ENCODE results near the gene HIGD2B.
"Not testable (repeated sequence)": the region's sequence is repeated elsewhere in the genome, so short reads cannot be mapped to it uniquely, and the experiment has no call there.

Gene HIGD2B

GRCh38 chr15:72685925-72686794 lies at the start of gene HIGD2B, which contains the start of gene BBS4:
Gene HIGD2B (minus strand): TSS chr15:72686182. CDS start chr15:72676374, 9,808 bp downstream.
Gene BBS4 (plus strand): TSS chr15:72686207. CDS start chr15:72686228, 21 bp downstream.
- peak; percentile 62 for DNase-seq (ENCODE audit: low read depth, low spot score)

GRCh38 chr15:72735111-72735510 lies 49.1 kb upstream of the HIGD2B start:
- no peak for DNase-seq (ENCODE audit: low read depth, low spot score)

- DNase-seq (ENCODE audit: low read depth, low spot score): no peak
Measured at GRCh38 chr15:72733941-72734738, 48.2 kb upstream of the HIGD2B start.

GRCh38 chr15:72732516-72732915 lies 46.5 kb upstream of the HIGD2B start:
- no peak for DNase-seq (ENCODE audit: low read depth, low spot score)

DNA sequence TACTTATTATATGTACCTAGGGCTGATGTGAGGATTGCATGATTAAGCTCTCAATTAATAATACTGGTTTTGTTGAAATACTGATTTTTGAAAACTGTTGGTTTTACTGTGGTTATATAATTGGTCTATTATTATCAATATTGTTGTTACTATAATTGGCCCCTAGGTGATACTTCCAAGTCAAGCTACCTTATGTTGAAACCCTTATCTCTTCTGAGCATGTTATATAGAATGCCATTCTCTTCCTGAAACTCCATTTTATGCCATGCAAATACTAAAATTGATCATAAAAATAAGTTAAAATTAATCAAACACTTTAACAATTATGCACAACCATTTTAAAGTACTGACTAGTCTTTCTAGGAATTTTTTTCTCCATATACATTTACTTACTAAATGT lies 46.1 kb upstream of the HIGD2B start:
- no peak for DNase-seq (ENCODE audit: low read depth, low spot score)

- no peak for DNase-seq (ENCODE audit: low read depth, low spot score)
Measured at GRCh38 chr15:72728821-72729220, 42.8 kb upstream of the HIGD2B start.

- not testable (repeated sequence) for DNase-seq (ENCODE audit: low read depth, low spot score)
Measured at GRCh38 chr15:72728249-72728648, 42.3 kb upstream of the HIGD2B start.

DNA sequence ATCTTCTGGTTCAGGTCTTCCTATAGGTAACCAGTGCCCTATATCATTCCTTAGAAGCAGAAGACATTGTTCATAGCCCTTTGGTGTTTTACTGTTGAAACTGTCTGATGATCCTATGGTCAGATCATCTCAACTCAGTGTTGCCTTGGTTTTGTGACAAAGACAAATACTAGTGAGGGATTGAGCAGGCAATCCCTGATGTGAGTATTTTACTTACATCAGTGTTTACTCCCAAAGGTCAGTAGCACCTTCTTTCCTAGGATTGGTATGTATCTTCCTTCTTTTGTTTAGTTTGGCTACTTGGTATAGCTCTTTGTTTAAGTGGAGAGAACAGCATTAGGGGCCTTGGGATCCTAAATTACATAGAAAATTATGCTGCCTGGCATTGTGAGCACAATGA lies 41.2 kb upstream of the HIGD2B start:
- DNase-seq (ENCODE audit: low read depth, low spot score): no peak

GRCh38 chr15:72725851-72726250 lies 39.9 kb upstream of the HIGD2B start:
- not testable (repeated sequence) for DNase-seq (ENCODE audit: low read depth, low spot score)

- DNase-seq (ENCODE audit: low read depth, low spot score): no peak
Measured at GRCh38 chr15:72725446-72725845, 39.5 kb upstream of the HIGD2B start.

- DNase-seq (ENCODE audit: low read depth, low spot score): no peak
Measured at GRCh38 chr15:72724028-72724427, 38.0 kb upstream of the HIGD2B start.

GRCh38 chr15:72722071-72722696 lies 36.2 kb upstream of the HIGD2B start:
- peak; percentile 17 for DNase-seq (ENCODE audit: low read depth, low spot score)

DNA sequence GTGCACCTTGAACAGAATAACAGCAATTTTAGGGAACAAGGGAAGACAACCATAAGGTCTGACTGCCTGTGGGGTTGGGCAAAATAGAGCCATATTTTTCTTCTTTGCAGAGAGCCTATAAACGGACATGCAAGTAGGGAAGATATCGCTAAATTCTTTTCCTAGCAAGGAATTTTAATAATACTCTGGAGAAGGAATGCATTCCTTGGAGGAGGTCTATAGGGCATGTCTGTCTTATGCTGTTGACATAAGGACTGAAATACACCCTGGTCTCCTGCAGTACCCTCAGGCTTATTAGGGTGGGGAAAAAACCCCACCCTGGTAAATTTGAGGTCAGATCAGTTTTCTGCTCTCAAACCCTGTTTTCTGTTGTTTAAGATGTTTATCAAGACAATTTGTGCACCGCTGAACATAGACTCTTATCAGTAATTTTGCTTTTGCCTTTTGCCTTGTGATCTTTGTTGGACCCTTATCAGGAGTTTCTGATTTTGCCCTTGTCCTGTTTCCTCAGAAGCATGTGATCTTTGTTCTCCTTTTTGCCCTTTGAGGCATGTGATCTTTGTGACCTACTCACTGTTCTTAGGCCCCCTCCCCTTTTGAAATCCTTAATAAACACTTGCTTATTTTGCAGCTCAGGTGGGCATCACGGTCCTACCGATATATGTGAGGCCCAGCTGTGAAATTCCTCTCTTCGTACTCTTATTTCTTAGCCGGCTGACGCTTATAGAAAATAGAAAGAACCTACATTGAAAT lies 22.7 kb upstream of the HIGD2B start:
- DNase-seq (ENCODE audit: low read depth, low spot score): not testable (repeated sequence)

DNA sequence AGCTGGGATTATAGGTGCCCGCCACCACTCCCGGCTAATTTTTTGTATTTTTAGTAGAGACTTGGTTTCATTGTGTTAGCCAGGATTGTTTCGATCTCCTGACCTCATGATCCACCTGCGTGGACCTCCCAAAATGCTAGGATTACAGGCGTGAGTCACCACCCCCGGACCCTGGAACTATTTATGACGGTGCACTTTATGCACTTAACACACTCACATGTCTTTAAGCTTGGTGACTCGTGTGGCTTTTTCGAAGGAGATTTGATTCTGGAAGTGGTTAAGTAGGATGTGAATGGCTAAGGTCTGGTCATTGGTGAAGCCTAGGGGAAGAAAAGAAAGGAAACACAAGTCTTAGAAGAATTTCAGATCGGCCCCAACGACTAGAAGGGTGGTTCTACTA lies 20.3 kb upstream of the HIGD2B start:
- no peak for DNase-seq (ENCODE audit: low read depth, low spot score)

DNA sequence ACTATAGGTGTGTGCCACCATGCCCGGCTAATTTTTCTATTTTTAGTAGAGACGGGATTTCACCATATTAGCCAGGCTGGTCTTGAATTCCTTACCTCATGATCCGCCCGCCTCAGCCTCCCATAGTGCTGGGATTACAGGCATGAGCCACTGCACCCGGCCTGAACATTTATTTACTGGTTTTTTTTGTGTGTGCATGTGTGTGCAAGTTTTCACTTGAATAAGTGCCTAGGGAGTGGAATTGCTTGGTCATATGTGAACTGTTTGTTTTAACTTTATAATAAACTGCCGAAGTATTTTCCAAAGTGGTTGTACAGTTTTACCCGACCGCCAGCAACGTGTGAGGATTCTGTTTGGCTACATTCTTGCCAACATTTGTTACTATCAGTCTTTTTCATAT lies 14.1 kb upstream of the HIGD2B start:
- DNase-seq (ENCODE audit: low read depth, low spot score): no peak

- no peak for DNase-seq (ENCODE audit: low read depth, low spot score)
Measured at GRCh38 chr15:72698938-72699337, 13.0 kb upstream of the HIGD2B start.

DNA sequence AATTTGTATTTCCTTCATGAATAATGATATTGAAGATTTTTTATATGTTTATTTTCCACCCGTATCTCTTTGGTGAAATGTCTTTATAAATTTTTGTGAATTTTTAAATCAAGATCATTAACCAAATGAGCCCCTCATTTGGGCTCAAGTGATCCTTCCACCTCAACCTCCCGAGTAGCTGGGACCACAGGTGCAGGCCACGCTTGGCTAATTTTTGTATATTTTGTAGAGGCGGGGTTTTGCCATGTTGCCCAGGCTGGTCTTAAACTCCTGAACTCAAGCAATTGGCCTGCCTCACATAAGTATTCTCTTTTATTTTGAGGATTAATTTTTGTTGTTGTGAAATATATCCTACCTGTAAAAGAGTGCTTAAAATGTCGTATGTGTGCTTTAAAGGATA lies 5.0 kb upstream of the HIGD2B start:
- DNase-seq (ENCODE audit: low read depth, low spot score): no peak

GRCh38 chr15:72688697-72689096 lies 2.7 kb upstream of the HIGD2B start:
- DNase-seq (ENCODE audit: low read depth, low spot score): no peak

- DNase-seq (ENCODE audit: low read depth, low spot score): no peak
Measured at GRCh38 chr15:72685301-72685924, 569 bp downstream of the HIGD2B start.

- no peak for DNase-seq (ENCODE audit: low read depth, low spot score)
Measured at GRCh38 chr15:72682772-72683171, 3.2 kb downstream of the HIGD2B start.

DNA sequence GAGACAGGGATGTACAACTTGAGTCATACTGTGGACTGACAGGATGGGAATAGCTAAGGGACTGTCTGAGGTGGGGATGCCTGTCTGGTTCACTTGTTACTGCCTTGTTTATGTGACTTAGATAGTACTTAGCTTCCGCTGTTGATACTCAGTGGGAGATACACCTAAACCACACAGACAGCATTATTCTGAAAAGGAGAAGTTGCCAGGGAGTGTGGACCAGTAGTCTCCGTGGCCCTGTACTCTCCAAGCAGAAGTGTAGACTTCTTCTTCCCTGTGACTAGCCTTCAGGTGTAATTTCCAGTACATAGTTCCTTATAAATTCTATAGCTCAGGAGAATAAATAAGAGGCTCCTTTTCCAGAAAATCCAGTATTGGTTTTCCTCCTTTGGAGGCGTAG lies 5.1 kb downstream of the HIGD2B start:
- DNase-seq (ENCODE audit: low read depth, low spot score): no peak

Measured in activated naive CD8-positive, alpha-beta T cell treated with anti-CD3 and anti-CD28 coated beads, Interleukin-2, amount 50 U/mL, for 16 hours (primary cell).